ENCODE results near the gene OR10P1.

Gene OR10P1

GRCh38 chr12:55686366-55687010, 49.8 kb downstream of the OR10P1 start:
- DNase-seq: no peak
